Measurements from ENCODE around the gene CACNA1S.

- no peak for TF ChIP-seq CTCF (IDR thresholded peaks at IDR 0.05)
- TF ChIP-seq ZFX (IDR thresholded peaks at IDR 0.05; ENCODE audit: borderline replicate concordance) = no peak
Observed at GRCh38 chr1:201153474-201154388, 41.5 kb upstream of the CACNA1S start.
